ENCODE data around the gene C1RL.
A peak's percentile ranks its signal among the peaks of the same experiment; 100 is the strongest.

The C1RL gene

GRCh38 chr12:7128681-7129286 lies 19.8 kb upstream of the C1RL start, which contains the start of gene RBP5:
TSS of gene RBP5 (minus strand) at chr12:7128889. CDS start at chr12:7128775, 114 bp downstream.
- TF ChIP-seq CTCF (IDR thresholded peaks at IDR 0.05; ENCODE audit: low read depth, low read length, missing control alignments), result no peak
- in situ Hi-C loops (cut with HindIII; ENCODE audit: low pct_ligation_motif_present, low sequenced_read_pairs), result no loop called here
- no peak within 1 kb of the TSS for H3K27ac ChIP-seq

GRCh38 chr12:7127916-7128626 lies 19.1 kb upstream of the C1RL start:
- TF ChIP-seq CTCF (IDR thresholded peaks at IDR 0.05; ENCODE audit: low read depth, low read length, missing control alignments), result no peak
- Histone ChIP-seq H3K4me3 (ENCODE audit: low read depth, low read length) (no peak overlapping the region), H3K36me3 (replicated peaks) (no peaks in the 10 kb centered on the region), H3K27me3 (replicated peaks) (no peaks in the 10 kb centered on the region), H3K27ac (no peak overlapping the region)
- in situ Hi-C loops (cut with HindIII; ENCODE audit: low pct_ligation_motif_present, low sequenced_read_pairs), result no loop called here
- no peak for DNase-seq

More at GRCh38 chr12:7128681-7129286, 19.8 kb upstream of the C1RL start, which contains the start of gene RBP5:
- no peak for DNase-seq
- H3K4me3 ChIP-seq (ENCODE audit: low read depth, low read length), result peak within 1 kb of the TSS; percentile 73
- no peaks in the 10 kb centered on the region for H3K27me3 ChIP-seq (replicated peaks)
- no peaks in the 10 kb centered on the region for H3K36me3 ChIP-seq (replicated peaks)

- DNase-seq, result no peak
- in situ Hi-C loops (cut with HindIII; ENCODE audit: low pct_ligation_motif_present, low sequenced_read_pairs), result no loop called here
- no peaks in the 10 kb centered on the region for H3K27me3 ChIP-seq (replicated peaks)
- H3K36me3 ChIP-seq (replicated peaks), result no peaks in the 10 kb centered on the region
- no peak overlapping the region for H3K4me3 ChIP-seq (ENCODE audit: low read depth, low read length)
- H3K27ac ChIP-seq, result no peak overlapping the region
- no peak for TF ChIP-seq CTCF (IDR thresholded peaks at IDR 0.05; ENCODE audit: low read depth, low read length, missing control alignments)
These were observed 16.7 kb upstream of the C1RL start for GRCh38 chr12:7125632-7126227.

- DNase-seq, result no peak
- H3K4me3 ChIP-seq (ENCODE audit: low read depth, low read length), result no peak overlapping the region
- in situ Hi-C loops (cut with HindIII; ENCODE audit: low pct_ligation_motif_present, low sequenced_read_pairs), result no loop called here
- H3K27me3 ChIP-seq (replicated peaks), result no peaks in the 10 kb centered on the region
- TF ChIP-seq CTCF (IDR thresholded peaks at IDR 0.05; ENCODE audit: low read depth, low read length, missing control alignments), result no peak
- H3K27ac ChIP-seq, result no peak overlapping the region
- no peaks in the 10 kb centered on the region for H3K36me3 ChIP-seq (replicated peaks)
These were observed 14.9 kb upstream of the C1RL start for GRCh38 chr12:7123806-7124522.

GRCh38 chr12:7122811-7123769 lies 14.1 kb upstream of the C1RL start:
- Histone ChIP-seq H3K4me3 (ENCODE audit: low read depth, low read length) (no peak overlapping the region), H3K36me3 (replicated peaks) (no peaks in the 10 kb centered on the region), H3K27ac (no peak overlapping the region), H3K27me3 (replicated peaks) (no peaks in the 10 kb centered on the region)
- no peak for TF ChIP-seq CTCF (IDR thresholded peaks at IDR 0.05; ENCODE audit: low read depth, low read length, missing control alignments)
- in situ Hi-C loops (cut with HindIII; ENCODE audit: low pct_ligation_motif_present, low sequenced_read_pairs), result no loop called here
- no peak for DNase-seq

All from brain microvascular endothelial cell (primary cell).